Activated gamma-delta T cell treated with Interleukin-2 at 50 U/mL for 16 hours (primary cell): ENCODE data around the gene CAB39L.

Experiments
- DNase-seq: peaks from one replicate; pipeline ENCODE4 v3.0.0-alpha.2; 2020

The CAB39L gene

GRCh38 chr13:49395878-49396380 is 47.9 kb downstream of the CAB39L start:
- no peak for DNase-seq

GRCh38 chr13:49395451-49395865 is 48.4 kb downstream of the CAB39L start:
- DNase-seq, result no peak

GRCh38 chr13:49388091-49388635 is 55.7 kb downstream of the CAB39L start:
- DNase-seq, result no peak

GRCh38 chr13:49386664-49387063 is 57.2 kb downstream of the CAB39L start:
- DNase-seq, result no peak

GRCh38 chr13:49376121-49376520 is 67.7 kb downstream of the CAB39L start:
- DNase-seq, result no peak

GRCh38 chr13:49374585-49375290 is 69.1 kb downstream of the CAB39L start:
- DNase-seq, result no peak

- no peak for DNase-seq
Observed at GRCh38 chr13:49373716-49374115, 70.1 kb downstream of the CAB39L start.

GRCh38 chr13:49371943-49372613 is 71.8 kb downstream of the CAB39L start:
- DNase-seq, result no peak

- DNase-seq, result no peak
Observed at GRCh38 chr13:49370371-49370770, 73.5 kb downstream of the CAB39L start.

GRCh38 chr13:49369866-49370265 is 74.0 kb downstream of the CAB39L start:
- DNase-seq, result no peak

GRCh38 chr13:49368688-49369087 is 75.2 kb downstream of the CAB39L start:
- DNase-seq, result no peak

- DNase-seq, result no peak
Observed at GRCh38 chr13:49367640-49368422, 76.0 kb downstream of the CAB39L start.

- no peak for DNase-seq
Observed at GRCh38 chr13:49366841-49367240, 77.0 kb downstream of the CAB39L start.

GRCh38 chr13:49357694-49358093 is 86.2 kb downstream of the CAB39L start:
- no peak for DNase-seq

GRCh38 chr13:49356223-49356622 is 87.6 kb downstream of the CAB39L start:
- DNase-seq, result no peak

GRCh38 chr13:49354719-49355118 is 89.1 kb downstream of the CAB39L start:
- no peak for DNase-seq

GRCh38 chr13:49353908-49354307 is 90.0 kb downstream of the CAB39L start:
- DNase-seq, result no peak

GRCh38 chr13:49351871-49352270 is 92.0 kb downstream of the CAB39L start:
- DNase-seq, result no peak

GRCh38 chr13:49348751-49349150 is 95.1 kb downstream of the CAB39L start:
- DNase-seq, result no peak

GRCh38 chr13:49347650-49348385 is 96.0 kb downstream of the CAB39L start:
- DNase-seq, result no peak

- DNase-seq, result no peak
Observed at GRCh38 chr13:49346460-49346859, 97.4 kb downstream of the CAB39L start.

- DNase-seq, result no peak
Observed at GRCh38 chr13:49343731-49344130, 100.1 kb downstream of the CAB39L start.

- DNase-seq, result no peak
Observed at GRCh38 chr13:49343255-49343654, 100.6 kb downstream of the CAB39L start.
